IPS-18a (cell line): ENCODE measurements around the gene TRAPPC11.
"Not testable (repeated sequence)": the region's sequence is repeated elsewhere in the genome, so short reads cannot be mapped to it uniquely, and the experiment has no call there.

ENCODE experiments used
- H3K27ac ChIP-seq: one replicate; pipeline ENCODE4 v1.5.1; 2013; ENCODE audit warnings: low read length
- H3K27me3 ChIP-seq: one replicate; pipeline ENCODE4 v1.6.1; 2013; ENCODE audit warnings: mild to moderate bottlenecking, low read length; ENCODE audit not compliant: control insufficient read depth, insufficient read depth
- H3K36me3 ChIP-seq: one replicate; pipeline ENCODE4 v1.6.1; 2013; ENCODE audit warnings: low read depth, low read length; ENCODE audit not compliant: control insufficient read depth
- H3K4me1 ChIP-seq: one replicate; pipeline ENCODE4 v1.6.1; 2013; ENCODE audit warnings: low read depth, low read length; ENCODE audit not compliant: control insufficient read depth
- H3K4me3 ChIP-seq: one replicate; pipeline ENCODE4 v1.5.1; 2013; ENCODE audit warnings: low read length
- H3K9ac ChIP-seq: one replicate; pipeline ENCODE4 v1.6.1; 2013; ENCODE audit warnings: mild to moderate bottlenecking, low read length, moderate library complexity
- H3K9me3 ChIP-seq: one replicate; pipeline ENCODE4 v1.6.1; 2013; ENCODE audit warnings: low read depth, low read length; ENCODE audit not compliant: control insufficient read depth

TRAPPC11 gene

DNA sequence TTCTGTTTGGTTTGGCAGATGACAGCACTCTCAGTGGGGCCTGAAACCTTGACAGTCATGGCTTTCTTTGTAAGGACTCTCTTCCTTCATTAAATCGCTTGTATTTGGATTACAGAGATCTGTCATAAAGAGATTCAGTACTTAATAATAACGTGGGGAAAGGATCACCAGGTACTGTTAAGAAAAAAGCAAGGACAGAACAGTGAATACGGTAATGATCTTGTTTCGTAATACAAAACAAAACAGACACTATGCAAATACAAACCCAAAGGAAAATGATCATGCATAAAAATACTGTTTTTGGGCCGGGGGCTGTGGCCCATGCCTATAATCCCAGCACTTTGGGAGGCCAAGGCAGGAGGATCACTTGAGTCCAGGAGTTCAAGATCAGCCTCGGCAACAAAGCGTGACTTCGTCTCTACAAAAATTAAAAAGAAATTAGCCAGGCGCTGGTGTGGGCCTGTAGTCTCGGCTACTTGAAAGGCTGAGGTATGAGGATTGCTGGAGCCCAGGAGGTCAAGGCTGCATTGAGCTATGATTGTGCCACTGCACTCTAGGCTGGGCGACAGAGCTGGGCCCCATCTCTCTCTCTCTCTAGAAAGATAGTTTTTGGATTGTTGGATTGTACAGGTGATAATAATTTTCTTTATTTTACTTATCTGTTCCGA lies 64.6 kb downstream of the TRAPPC11 start:
- no peaks in the 10 kb centered on the region for H3K4me1 ChIP-seq
- no peaks in the 10 kb centered on the region for H3K36me3 ChIP-seq
- no peak overlapping the region for H3K9ac ChIP-seq
- peak overlapping the region; percentile 46 for H3K4me3 ChIP-seq
- H3K27me3 ChIP-seq, result no peaks in the 10 kb centered on the region
- no peak overlapping the region for H3K27ac ChIP-seq
- no peaks in the 10 kb centered on the region for H3K9me3 ChIP-seq

DNA sequence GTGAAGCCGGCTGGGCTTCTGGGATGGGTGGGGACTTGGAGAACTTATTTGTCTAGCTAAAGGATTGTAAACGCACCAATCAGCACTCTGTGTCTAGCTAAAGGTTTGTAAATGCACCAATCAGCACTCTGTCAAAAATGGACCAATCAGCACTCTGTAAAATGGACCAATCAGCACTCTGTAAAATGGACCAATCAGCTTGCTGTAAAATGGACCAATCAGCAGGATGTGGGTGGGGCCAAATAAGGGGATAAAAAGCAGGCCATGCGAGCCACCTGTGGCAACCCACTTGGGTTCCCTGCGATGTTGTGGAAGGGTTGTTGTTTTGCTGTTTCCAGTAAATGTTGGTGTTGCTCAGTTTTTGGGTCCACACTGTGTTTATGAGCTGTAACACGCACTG lies 66.5 kb downstream of the TRAPPC11 start:
- H3K9me3 ChIP-seq, H3K4me3 ChIP-seq, H3K36me3 ChIP-seq, H3K9ac ChIP-seq, H3K27ac ChIP-seq, H3K27me3 ChIP-seq, H3K4me1 ChIP-seq: not testable (repeated sequence)

DNA sequence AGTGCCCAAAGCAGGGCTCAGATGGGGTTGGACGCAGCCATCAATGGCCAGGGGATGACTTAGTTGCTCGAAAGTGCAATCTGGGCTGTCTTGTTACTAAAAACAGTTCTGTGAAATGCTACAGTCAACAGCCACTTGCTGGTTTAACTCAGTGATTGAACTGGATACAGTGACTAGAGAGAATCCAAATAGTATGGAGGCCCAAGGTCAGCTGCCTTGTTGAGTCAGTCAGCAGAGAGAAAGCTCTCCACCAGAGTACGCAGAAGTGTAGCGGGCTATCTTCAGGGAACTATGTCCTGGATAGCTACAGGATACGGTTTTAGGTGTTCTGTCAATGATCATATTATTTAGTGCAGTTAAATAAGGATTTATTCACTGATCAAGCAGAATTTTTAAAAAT lies 68.4 kb downstream of the TRAPPC11 start:
- H3K4me3 ChIP-seq, result no peak overlapping the region
- no peaks in the 10 kb centered on the region for H3K36me3 ChIP-seq
- H3K9ac ChIP-seq, result no peak overlapping the region
- H3K4me1 ChIP-seq, result no peaks in the 10 kb centered on the region
- H3K9me3 ChIP-seq, result no peaks in the 10 kb centered on the region
- no peak overlapping the region for H3K27ac ChIP-seq
- H3K27me3 ChIP-seq, result no peaks in the 10 kb centered on the region

DNA sequence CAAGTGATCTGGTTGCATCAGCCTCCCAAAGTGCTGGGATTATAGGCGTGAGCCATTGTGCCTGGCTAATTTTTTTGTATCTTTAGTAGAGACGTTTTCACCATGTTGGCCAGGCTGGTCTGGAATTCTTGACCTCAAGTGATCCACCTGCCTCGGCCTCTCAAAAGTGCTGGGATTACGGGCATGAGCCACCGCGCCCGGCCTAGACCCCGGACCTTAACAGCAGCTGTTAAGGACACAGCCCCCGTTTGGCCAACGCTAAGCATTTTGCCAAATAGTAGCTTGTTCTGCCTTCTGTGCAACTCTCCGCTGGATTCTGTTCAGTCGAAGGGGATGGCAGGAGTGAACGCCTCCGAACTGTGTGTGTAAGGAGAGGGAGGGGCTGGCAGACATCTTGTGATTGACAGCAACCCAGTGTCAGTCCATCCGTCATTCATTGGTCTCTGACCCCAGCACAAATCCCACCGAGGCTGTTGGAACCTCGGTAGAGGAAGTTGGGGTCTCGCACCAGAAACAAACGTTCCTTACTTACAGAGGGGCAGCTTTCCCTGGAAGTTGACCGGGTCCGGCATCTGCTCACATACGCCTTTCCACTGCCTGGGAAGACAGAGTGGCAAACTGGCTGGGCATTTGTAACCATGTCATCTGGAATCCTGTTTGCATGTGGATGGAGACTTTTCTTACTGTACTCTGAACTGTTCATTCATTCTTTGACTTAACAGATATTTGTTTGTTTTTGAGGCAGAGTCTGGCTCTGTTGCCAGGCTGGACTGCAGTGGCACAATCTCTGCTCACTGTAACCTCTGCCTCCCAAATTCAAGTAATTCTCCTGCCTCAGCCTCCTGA lies 69.4 kb downstream of the TRAPPC11 start:
- no peak overlapping the region for H3K27ac ChIP-seq
- no peak overlapping the region for H3K4me3 ChIP-seq
- no peaks in the 10 kb centered on the region for H3K9me3 ChIP-seq
- H3K4me1 ChIP-seq, result no peaks in the 10 kb centered on the region
- no peaks in the 10 kb centered on the region for H3K27me3 ChIP-seq
- H3K9ac ChIP-seq, result no peak overlapping the region
- no peaks in the 10 kb centered on the region for H3K36me3 ChIP-seq

DNA sequence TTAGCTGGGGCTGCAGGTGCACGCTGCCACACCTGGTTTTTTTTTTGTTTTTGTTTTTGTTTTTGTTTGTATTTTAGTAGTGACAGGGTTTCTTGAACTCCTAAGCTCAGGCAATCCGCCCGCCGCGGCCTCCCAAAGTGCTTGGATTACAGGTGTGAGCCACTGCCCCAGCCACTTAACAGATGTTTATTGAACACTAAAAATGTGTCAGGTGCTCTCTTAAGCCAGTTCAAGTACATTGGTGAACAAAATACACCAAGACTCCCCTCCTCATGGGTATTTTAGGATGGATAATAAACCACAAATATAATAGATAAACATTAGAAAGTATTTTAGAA lies 69.9 kb downstream of the TRAPPC11 start:
- Histone ChIP-seq H3K9me3 (no peaks in the 10 kb centered on the region), H3K27ac (no peak overlapping the region), H3K4me1 (no peaks in the 10 kb centered on the region), H3K4me3 (no peak overlapping the region), H3K9ac (no peak overlapping the region), H3K27me3 (no peaks in the 10 kb centered on the region), H3K36me3 (no peaks in the 10 kb centered on the region)

DNA sequence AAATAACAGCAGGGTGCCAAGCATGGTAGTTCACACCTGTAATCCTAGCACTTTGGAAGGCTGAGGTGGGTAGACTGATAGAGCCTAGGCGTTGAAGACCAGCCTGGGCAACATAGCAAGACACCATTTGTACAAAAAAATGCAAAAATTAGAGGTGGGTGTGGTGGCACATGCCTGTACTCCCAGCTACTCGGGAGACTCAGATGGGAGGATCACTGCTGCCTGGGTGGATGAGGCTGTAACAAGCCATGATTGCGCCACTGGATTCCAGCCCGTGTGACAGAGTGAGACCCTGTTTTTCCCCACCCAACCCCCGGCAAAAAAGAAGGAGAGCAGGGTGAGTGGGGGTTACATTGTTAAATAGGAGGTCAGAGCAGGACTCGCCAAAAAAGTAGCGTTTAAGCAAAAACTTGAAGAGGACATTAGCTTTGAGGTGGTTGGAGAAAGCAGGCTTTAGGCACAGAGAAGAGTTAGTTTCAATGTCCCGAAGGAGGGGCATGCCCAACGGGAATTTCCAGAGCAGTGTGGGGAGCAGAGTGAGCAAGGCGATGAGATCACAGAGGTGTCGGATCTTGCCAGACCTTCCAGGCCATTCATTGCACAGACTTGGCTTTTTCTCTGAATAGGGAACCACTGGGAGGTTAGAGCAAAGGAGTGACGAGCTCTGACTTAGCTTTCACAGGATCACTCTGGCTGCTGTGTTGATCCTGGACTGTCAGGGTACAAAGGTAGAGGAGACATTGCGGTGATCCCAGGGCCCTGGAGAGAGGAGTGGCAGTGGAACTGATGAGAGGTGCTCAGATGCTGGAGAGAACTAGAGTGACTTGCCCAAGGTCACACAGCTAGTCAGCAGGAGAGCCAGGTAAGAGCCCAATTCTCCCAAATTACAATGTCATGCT lies 70.6 kb downstream of the TRAPPC11 start:
- Histone ChIP-seq H3K9ac (no peak overlapping the region), H3K9me3 (no peaks in the 10 kb centered on the region), H3K4me1 (no peaks in the 10 kb centered on the region), H3K27ac (no peak overlapping the region), H3K27me3 (no peaks in the 10 kb centered on the region), H3K4me3 (no peak overlapping the region), H3K36me3 (no peaks in the 10 kb centered on the region)

DNA sequence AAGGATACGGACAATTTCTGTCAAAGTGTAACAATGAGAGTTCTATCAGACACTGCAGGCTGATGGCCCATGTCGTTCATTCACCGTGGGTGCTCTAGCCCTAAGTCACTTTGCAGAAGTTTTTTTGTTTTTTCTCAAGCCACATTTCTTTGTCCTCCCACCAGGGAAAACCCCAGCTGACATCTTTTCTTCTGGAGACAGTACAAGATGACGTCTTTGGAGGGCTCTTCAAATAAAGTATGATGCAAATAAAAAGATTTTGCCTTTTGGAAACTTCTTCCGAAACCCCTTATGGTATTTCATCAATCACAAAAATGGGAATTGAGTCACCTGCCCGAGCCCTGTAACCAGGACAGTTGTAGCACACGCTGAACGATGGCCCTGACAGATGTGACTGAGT lies 73.2 kb downstream of the TRAPPC11 start:
- Histone ChIP-seq H3K4me3 (no peak overlapping the region), H3K27ac (no peak overlapping the region), H3K9ac (no peak overlapping the region), H3K27me3 (no peaks in the 10 kb centered on the region), H3K4me1 (no peaks in the 10 kb centered on the region), H3K36me3 (no peaks in the 10 kb centered on the region), H3K9me3 (no peaks in the 10 kb centered on the region)

DNA sequence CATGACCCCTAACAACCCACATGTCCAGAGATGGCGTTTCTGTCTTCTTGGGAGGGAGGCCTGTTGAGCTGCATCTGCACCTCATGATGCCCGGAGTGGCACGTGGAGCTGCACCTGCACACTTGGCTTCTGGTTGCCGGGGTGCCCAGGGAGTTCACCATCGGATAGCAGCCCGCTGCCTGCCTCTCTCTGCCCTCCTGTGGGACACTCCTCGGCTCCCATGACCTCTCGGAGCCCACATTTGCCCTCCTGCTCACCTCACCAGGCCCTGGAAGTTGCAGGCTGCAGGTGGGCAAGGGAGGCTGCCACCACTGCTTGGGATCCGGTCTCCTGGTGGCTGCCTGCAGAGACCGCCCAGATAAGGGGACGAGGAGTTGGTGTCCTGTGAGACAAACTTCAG lies 74.1 kb downstream of the TRAPPC11 start:
- Histone ChIP-seq H3K27me3 (no peaks in the 10 kb centered on the region), H3K9ac (no peak overlapping the region), H3K4me1 (no peaks in the 10 kb centered on the region), H3K27ac (no peak overlapping the region), H3K9me3 (no peaks in the 10 kb centered on the region), H3K36me3 (no peaks in the 10 kb centered on the region), H3K4me3 (no peak overlapping the region)

DNA sequence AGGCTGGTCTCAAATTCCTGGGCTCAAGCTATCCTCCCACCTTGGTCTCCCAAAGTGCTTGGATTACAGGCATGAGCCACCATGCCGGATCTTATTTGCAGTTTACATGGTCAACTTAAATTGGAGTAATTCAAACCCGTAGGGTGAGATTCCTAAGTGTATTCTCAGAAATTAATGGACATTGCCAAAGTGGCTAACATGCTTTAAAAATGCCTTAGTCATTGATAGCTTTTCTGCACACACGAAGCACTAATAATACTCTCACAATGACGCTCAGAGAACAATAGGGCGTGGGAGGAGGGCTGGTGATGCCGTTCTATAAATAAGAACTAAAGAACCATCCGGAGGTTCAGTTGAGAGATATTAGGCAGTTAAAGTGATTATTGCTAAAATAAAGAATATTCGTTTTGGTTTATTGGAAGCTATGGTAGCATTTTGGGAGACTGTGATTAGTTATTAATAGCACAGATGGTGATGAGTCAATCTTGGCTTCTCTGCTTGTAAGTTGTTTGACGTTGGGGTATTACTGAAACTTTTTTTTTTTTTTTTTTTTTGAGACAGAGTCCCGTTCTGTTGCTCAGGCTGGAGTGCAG lies 79.1 kb downstream of the TRAPPC11 start:
- Histone ChIP-seq H3K27ac (no peak overlapping the region), H3K4me3 (no peak overlapping the region), H3K27me3 (no peaks in the 10 kb centered on the region), H3K9ac (no peak overlapping the region), H3K9me3 (no peaks in the 10 kb centered on the region), H3K36me3 (no peaks in the 10 kb centered on the region), H3K4me1 (no peaks in the 10 kb centered on the region)

DNA sequence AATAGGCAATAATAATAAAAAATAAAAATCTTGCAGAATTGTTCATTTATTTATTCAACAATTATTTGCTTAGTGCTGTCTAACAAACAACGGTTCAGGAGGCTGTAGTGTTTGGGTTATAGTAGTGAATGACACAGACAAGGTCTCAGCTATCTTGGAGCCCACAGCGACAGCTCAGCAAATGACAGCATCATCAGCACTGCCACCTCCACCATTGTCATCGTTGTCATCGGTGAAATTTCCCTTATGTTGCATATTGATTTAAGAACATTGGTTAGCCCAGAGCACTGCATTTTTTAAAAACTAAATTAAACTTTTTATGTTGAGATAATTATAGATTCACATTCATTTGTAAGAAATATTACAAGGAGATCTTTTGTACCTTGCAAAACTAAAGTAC lies 79.9 kb downstream of the TRAPPC11 start:
- H3K36me3 ChIP-seq, result no peaks in the 10 kb centered on the region
- no peak overlapping the region for H3K9ac ChIP-seq
- H3K9me3 ChIP-seq, result no peaks in the 10 kb centered on the region
- no peaks in the 10 kb centered on the region for H3K27me3 ChIP-seq
- H3K4me3 ChIP-seq, result no peak overlapping the region
- H3K4me1 ChIP-seq, result no peaks in the 10 kb centered on the region
- no peak overlapping the region for H3K27ac ChIP-seq
